Measurements from ENCODE around the gene FRMD4A. TPM values are rescaled to one million over a fixed set of nuclear protein-coding genes. Genes with fewer than 3 reads are reported as not detected.

FRMD4A gene
- polyA plus RNA-seq, 1 donor (not counting 4 experiments of a cell fraction or from before 2014, with no cell fraction given) = 12.9 TPM

DNA sequence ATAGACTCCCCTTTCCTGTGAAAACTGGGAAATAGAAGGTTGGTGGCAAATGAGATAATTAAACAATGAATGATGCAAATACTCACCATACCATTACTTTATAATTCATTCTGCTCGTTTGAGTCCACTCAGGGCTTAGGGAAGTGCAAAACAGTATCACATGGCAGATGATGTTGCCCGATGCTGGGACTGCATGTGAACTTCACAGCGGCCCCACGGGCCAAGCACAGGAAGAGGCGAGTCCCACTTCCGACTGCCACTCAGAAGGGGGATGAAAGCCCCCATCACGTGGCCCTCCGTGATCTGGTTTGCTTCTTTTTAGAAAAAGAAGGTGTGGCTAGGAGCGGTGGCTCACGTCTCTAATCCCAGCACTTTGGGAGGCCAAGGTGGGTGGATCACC, 672.5 kb downstream of the FRMD4A start:
- Histone ChIP-seq H2AFZ (ENCODE audit: control insufficient read depth, low read length) (no peak overlapping the region), H3K27me3 (ENCODE audit: control insufficient read depth, extremely low read depth, insufficient read depth, low read length) (no peaks in the 10 kb centered on the region), H3K27ac (ENCODE audit: control insufficient read depth, insufficient read depth, low read length) (no peak overlapping the region), H3K36me3 (ENCODE audit: control insufficient read depth in 2 of 2, extremely low read depth in 1 of 2, insufficient read depth in 2 of 2, low read length in 2 of 2) (peaks cover 12 to 38% of the 10 kb centered on the region in 2 experiments), H3K9me3 (ENCODE audit: control insufficient read depth, low read depth, low read length) (no peaks in the 10 kb centered on the region), H3K9ac (ENCODE audit: control insufficient read depth, extremely low read depth, insufficient read depth, low read length) (no peak overlapping the region), H3K79me2 (ENCODE audit: control insufficient read depth, insufficient read depth, low read length) (no peaks in the 10 kb centered on the region), H3K4me2 (ENCODE audit: control insufficient read depth, extremely low read depth, insufficient read depth, low read depth, low read length) (no peak overlapping the region), H3K4me3 (ENCODE audit: control insufficient read depth in 2 of 3, extremely low read depth in 1 of 3, insufficient read depth in 2 of 3, low read depth in 1 of 3, low read length in 3 of 3) (no peak overlapping the region), H3K9me1 (ENCODE audit: control insufficient read depth, extremely low read depth, insufficient read depth, low read length) (no peaks in the 10 kb centered on the region), H4K20me1 (ENCODE audit: control insufficient read depth, extremely low read depth, insufficient read depth, low read length) (no peaks in the 10 kb centered on the region), H3K4me1 (ENCODE audit: control insufficient read depth, extremely low read depth, insufficient read depth, low read length) (peaks cover 23% of the 10 kb centered on the region)
- no peak for FAIRE-seq
- dilution Hi-C loops (cut with MboI; ENCODE audit: extremely low pct_ligation_motif_present, low sequenced_read_pairs) = no loop called here
- DNase-seq (ENCODE audit: low read depth, low spot score) = no peak
- TF ChIP-seq, protein P1, sequence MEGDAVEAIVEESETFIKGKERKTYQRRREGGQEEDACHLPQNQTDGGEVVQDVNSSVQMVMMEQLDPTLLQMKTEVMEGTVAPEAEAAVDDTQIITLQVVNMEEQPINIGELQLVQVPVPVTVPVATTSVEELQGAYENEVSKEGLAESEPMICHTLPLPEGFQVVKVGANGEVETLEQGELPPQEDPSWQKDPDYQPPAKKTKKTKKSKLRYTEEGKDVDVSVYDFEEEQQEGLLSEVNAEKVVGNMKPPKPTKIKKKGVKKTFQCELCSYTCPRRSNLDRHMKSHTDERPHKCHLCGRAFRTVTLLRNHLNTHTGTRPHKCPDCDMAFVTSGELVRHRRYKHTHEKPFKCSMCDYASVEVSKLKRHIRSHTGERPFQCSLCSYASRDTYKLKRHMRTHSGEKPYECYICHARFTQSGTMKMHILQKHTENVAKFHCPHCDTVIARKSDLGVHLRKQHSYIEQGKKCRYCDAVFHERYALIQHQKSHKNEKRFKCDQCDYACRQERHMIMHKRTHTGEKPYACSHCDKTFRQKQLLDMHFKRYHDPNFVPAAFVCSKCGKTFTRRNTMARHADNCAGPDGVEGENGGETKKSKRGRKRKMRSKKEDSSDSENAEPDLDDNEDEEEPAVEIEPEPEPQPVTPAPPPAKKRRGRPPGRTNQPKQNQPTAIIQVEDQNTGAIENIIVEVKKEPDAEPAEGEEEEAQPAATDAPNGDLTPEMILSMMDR (optimal IDR thresholded peaks at IDR 0.05 in 1 of 3, IDR thresholded peaks at IDR 0.05 in 1 of 3, conservative IDR thresholded peaks at IDR 0.05 in 1 of 3; ENCODE audit: extremely low read depth in 1 of 3, insufficient read depth in 2 of 3, low read length in 3 of 3) = no peak
- TF ChIP-seq EZH2 (IDR thresholded peaks at IDR 0.05; ENCODE audit: low read length) = no peak

DNA sequence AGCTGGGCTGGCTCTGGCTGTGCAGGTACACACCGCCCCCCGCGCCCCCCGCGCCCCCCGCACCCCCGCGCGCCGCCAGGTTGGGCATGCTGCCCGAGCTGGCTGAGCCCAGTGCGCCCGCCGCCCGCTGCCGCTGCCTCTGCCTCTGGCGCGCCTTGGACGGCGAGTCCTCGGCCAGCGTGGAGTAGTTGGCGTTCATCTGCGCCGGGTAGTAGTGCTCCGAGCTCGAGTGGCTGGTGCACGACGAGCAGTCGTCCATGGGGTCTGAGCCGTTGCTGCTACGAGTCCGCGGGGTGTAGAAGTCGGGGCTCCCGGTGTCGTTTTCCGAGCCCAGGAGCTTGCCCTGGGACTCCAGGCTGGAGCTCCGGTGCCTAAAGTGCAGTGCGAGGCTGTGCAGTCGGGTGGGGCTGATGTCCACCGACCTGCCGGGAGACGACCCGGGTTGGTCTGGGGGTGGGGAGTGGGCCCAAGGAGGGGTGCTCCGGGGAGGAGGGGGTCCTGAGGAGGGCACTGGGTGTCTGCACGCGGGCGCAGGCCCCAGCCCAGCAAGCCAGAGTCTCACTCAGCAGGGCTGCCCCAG, 673.5 kb downstream of the FRMD4A start:
- no peaks in the 10 kb centered on the region for H3K9me3 ChIP-seq (ENCODE audit: control insufficient read depth, low read depth, low read length)

More for the DNA sequence above, 673.5 kb downstream of the FRMD4A start:
- Histone ChIP-seq H3K9ac (ENCODE audit: control insufficient read depth, extremely low read depth, insufficient read depth, low read length) (no peak overlapping the region), H3K36me3 (ENCODE audit: control insufficient read depth in 2 of 2, extremely low read depth in 1 of 2, insufficient read depth in 2 of 2, low read length in 2 of 2) (peaks cover 14 to 41% of the 10 kb centered on the region in 2 experiments), H3K4me1 (ENCODE audit: control insufficient read depth, extremely low read depth, insufficient read depth, low read length) (peaks cover 29% of the 10 kb centered on the region), H3K79me2 (ENCODE audit: control insufficient read depth, insufficient read depth, low read length) (no peaks in the 10 kb centered on the region), H3K4me3 (ENCODE audit: control insufficient read depth in 2 of 3, extremely low read depth in 1 of 3, insufficient read depth in 2 of 3, low read depth in 1 of 3, low read length in 3 of 3) (no peak overlapping the region), H3K27ac (ENCODE audit: control insufficient read depth, insufficient read depth, low read length) (no peak overlapping the region), H3K27me3 (ENCODE audit: control insufficient read depth, extremely low read depth, insufficient read depth, low read length) (no peaks in the 10 kb centered on the region), H3K4me2 (ENCODE audit: control insufficient read depth, extremely low read depth, insufficient read depth, low read depth, low read length) (no peak overlapping the region), H2AFZ (ENCODE audit: control insufficient read depth, low read length) (no peak overlapping the region), H3K9me1 (ENCODE audit: control insufficient read depth, extremely low read depth, insufficient read depth, low read length) (no peaks in the 10 kb centered on the region), H4K20me1 (ENCODE audit: control insufficient read depth, extremely low read depth, insufficient read depth, low read length) (no peaks in the 10 kb centered on the region)
- no peak for TF ChIP-seq EZH2 (IDR thresholded peaks at IDR 0.05; ENCODE audit: low read length)
- TF ChIP-seq, protein P1 (optimal IDR thresholded peaks at IDR 0.05 in 1 of 3, IDR thresholded peaks at IDR 0.05 in 1 of 3, conservative IDR thresholded peaks at IDR 0.05 in 1 of 3; ENCODE audit: extremely low read depth in 1 of 3, insufficient read depth in 2 of 3, low read length in 3 of 3) = no peak
- DNase-seq (ENCODE audit: low read depth, low spot score) (no peak), FAIRE-seq (no peak)
- dilution Hi-C loops (cut with MboI; ENCODE audit: extremely low pct_ligation_motif_present, low sequenced_read_pairs) = no loop called here
